ENCODE data around the gene GJA3. TPM values are rescaled to one million over a fixed set of nuclear protein-coding genes. Genes with fewer than 3 reads are reported as not detected.
"Not testable (repeated sequence)": the region's sequence is repeated elsewhere in the genome, so short reads cannot be mapped to it uniquely, and the experiment has no call there.

GJA3 gene
- polyA plus RNA-seq, 1 donor = 3.5 TPM

GRCh38 chr13:20182231-20182846 lies 21.5 kb upstream of the GJA3 start:
- DNase-seq = peak; percentile 62

- DNase-seq = no peak
Measured at GRCh38 chr13:20181188-20181587, 20.3 kb upstream of the GJA3 start.

GRCh38 chr13:20178156-20178555 lies 17.3 kb upstream of the GJA3 start:
- DNase-seq = no peak

GRCh38 chr13:20177049-20177831 lies 16.4 kb upstream of the GJA3 start:
- no peak for DNase-seq

GRCh38 chr13:20175907-20176652 lies 15.2 kb upstream of the GJA3 start:
- DNase-seq = no peak

- no peak for DNase-seq
Measured at GRCh38 chr13:20175406-20175794, 14.5 kb upstream of the GJA3 start.

- no peak for DNase-seq
Measured at GRCh38 chr13:20174656-20175405, 14.0 kb upstream of the GJA3 start.

- DNase-seq = no peak
Measured at GRCh38 chr13:20173116-20173746, 12.4 kb upstream of the GJA3 start.

GRCh38 chr13:20171364-20171763 lies 10.5 kb upstream of the GJA3 start:
- no peak for DNase-seq

GRCh38 chr13:20170921-20171320 lies 10.1 kb upstream of the GJA3 start:
- DNase-seq = no peak

GRCh38 chr13:20168396-20168795 lies 7.5 kb upstream of the GJA3 start:
- no peak for DNase-seq

- DNase-seq = no peak
Measured at GRCh38 chr13:20165417-20166257, 4.8 kb upstream of the GJA3 start.

GRCh38 chr13:20161951-20162300 lies 1.1 kb upstream of the GJA3 start:
- no peak for DNase-seq

- no peak for DNase-seq
Measured at GRCh38 chr13:20161275-20161950, 561 bp upstream of the GJA3 start.

GRCh38 chr13:20159646-20160305 lies 1.1 kb downstream of the GJA3 start:
- no peak for DNase-seq

- DNase-seq = no peak
Measured at GRCh38 chr13:20157151-20157796, 3.6 kb downstream of the GJA3 start.

GRCh38 chr13:20156702-20157101 lies 4.2 kb downstream of the GJA3 start:
- DNase-seq = no peak

- not testable (repeated sequence) for DNase-seq
Measured at GRCh38 chr13:20153290-20153689, 7.6 kb downstream of the GJA3 start.

- no peak for DNase-seq
Measured at GRCh38 chr13:20151612-20152011, 9.2 kb downstream of the GJA3 start.

- DNase-seq = no peak
Measured at GRCh38 chr13:20151016-20151415, 9.8 kb downstream of the GJA3 start.

Measured in hindlimb muscle (tissue), 1 donor.